T-cell (primary cell): Measurements from ENCODE around the gene PLCB1. TPM values are rescaled to one million over a fixed set of nuclear protein-coding genes. Genes with fewer than 3 reads are reported as not detected.

Source experiments
- ATAC-seq, 4 experiments: fragments of 200-7000 bp in 3 of 4; fragments of 150-1000 bp in 1 of 4; cut with Tn5 transposase; replicated peaks in 1 of 4; 1 replicate in 3 of 4; 2 replicates in 1 of 4; pipeline ENCODE4 v1.10.0; 2021; ENCODE audit warnings: moderate library complexity in 3 of 4, mild to moderate bottlenecking in 2 of 4, moderate number of reproducible peaks in 1 of 4
- CTCF ChIA-PET, 2 donors: fragments of 300-600 bp; sonication (Branson Sonifier 250); formaldehyde crosslinking; loops; one replicate each; lab custom pipeline; 2022; ENCODE audit warnings: antibody characterized with exemption in 2 of 2; lab: Charles Lee
- POLR2A ChIA-PET, 2 donors: fragments of 300-600 bp; sonication (Branson Sonifier 250); formaldehyde crosslinking; loops; one replicate each; lab custom pipeline; 2022; ENCODE audit warnings: antibody characterized with exemption in 2 of 2; lab: Charles Lee
- DNase-seq, 35 experiments: peaks; one replicate each; pipeline versions ENCODE4 v3.0.0 to v3.0.0-alpha.2; 2013 to 2023
- H3K27ac ChIP-seq: one replicate; pipeline ENCODE4 v1.5.1; 2013; ENCODE audit warnings: low read length
- H3K27me3 ChIP-seq, 2 experiments: replicated peaks in 1 of 2; 1 replicate in 1 of 2; 2 replicates in 1 of 2; pipeline versions ENCODE4 v1.6.1 to v1.7.0; 2013; ENCODE audit warnings: low read length in 1 of 2, mixed read lengths in 1 of 2; ENCODE audit not compliant: control insufficient read depth in 2 of 2, insufficient read depth in 2 of 2; ENCODE audit errors: extremely low read depth in 1 of 2
- H3K36me3 ChIP-seq, 2 donors: 1 replicate in 1 of 2; 2 replicates in 1 of 2; pipeline versions ENCODE4 v1.6.1 to v1.7.0; 2013; ENCODE audit warnings: low read length in 1 of 2; ENCODE audit not compliant: control insufficient read depth in 2 of 2, insufficient read depth in 1 of 2; ENCODE audit errors: extremely low read depth in 1 of 2
- H3K4me1 ChIP-seq, 2 experiments: 1 replicate in 1 of 2; 2 replicates in 1 of 2; pipeline versions ENCODE4 v1.6.1 to v1.7.0; 2013; ENCODE audit warnings: low read length in 2 of 2, mixed read lengths in 1 of 2; ENCODE audit not compliant: insufficient read depth in 2 of 2, control insufficient read depth in 1 of 2; ENCODE audit errors: extremely low read depth in 1 of 2
- H3K4me3 ChIP-seq, 2 donors: 1 replicate in 1 of 2; 2 replicates in 1 of 2; pipeline versions ENCODE4 v1.5.1 to v1.7.0; 2013; ENCODE audit warnings: mild to moderate bottlenecking in 2 of 2, low read length in 1 of 2, moderate library complexity in 1 of 2; ENCODE audit not compliant: control insufficient read depth in 1 of 2; ENCODE audit errors: extremely low read depth in 1 of 2
- H3K9me3 ChIP-seq: 2 replicates; pipeline ENCODE4 v1.7.0; 2013
- H3K27ac Mint-ChIP-seq, 2 donors: one replicate each; pipeline ENCODE4 v1.8.0; 2020 to 2021; ENCODE audit warnings: mild to moderate bottlenecking in 2 of 2, mixed read lengths in 2 of 2
- H3K27me3 Mint-ChIP-seq, 2 donors: one replicate each; pipeline ENCODE4 v1.8.0; 2021 to 2022; ENCODE audit warnings: mixed read lengths in 2 of 2
- H3K36me3 Mint-ChIP-seq: one replicate; pipeline ENCODE4 v1.8.0; 2021; ENCODE audit warnings: mixed read lengths
- H3K4me1 Mint-ChIP-seq, 3 donors: one replicate each; pipeline ENCODE4 v1.8.0; 2020 to 2022; ENCODE audit warnings: mixed read lengths in 3 of 3, mild to moderate bottlenecking in 1 of 3
- H3K4me3 Mint-ChIP-seq, 3 donors: one replicate each; pipeline ENCODE4 v1.8.0; 2020 to 2022; ENCODE audit warnings: mild to moderate bottlenecking in 3 of 3, mixed read lengths in 3 of 3, moderate library complexity in 3 of 3
- H3K9me3 Mint-ChIP-seq, 3 donors: one replicate each; pipeline ENCODE4 v1.8.0; 2020 to 2022; ENCODE audit warnings: mixed read lengths in 3 of 3
- WGBS: methylation state at CpG from one replicate; pipeline ENCODE4 v1.1.5; 2013; ENCODE audit warnings: missing lambda C conversion rate; ENCODE audit not compliant: insufficient coverage; 5-methylcytosine and 5-hydroxymethylcytosine counted together
- total RNA-seq, 35 experiments: library from RNA in 6 of 35; stranded (reverse) in 6 of 35; fragments of 120-200 nt in 1 of 35; gene quantifications; one replicate each; pipeline versions ENCODE4 v1.2.1 to v1.2.4 and lab custom pipeline; 2013 to 2026

The PLCB1 gene
- total RNA-seq, 5 donors from 2014 or later (not counting 1 experiment from before 2014, with no cell fraction given) = 3.3 to 15.1 (median 7.4) TPM

DNA sequence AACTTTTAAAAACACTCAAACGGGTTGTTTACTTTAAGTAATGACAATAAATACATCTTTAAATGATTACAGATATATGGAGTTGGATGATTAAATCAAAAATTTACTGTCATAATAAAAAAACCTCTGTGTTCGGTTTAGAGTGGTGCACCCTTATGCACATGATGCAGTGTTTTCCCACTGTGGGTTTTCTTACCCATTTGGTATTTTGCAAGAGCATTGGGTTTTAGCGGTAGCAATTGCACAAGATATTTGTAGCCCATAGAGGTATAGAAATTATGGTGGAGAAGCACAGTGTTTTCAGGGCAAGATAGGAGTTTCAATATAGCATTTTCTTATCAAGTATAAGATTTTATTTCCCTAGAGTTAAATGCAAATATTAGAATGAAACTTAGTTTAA lies 526.0 kb downstream of the PLCB1 start:
- Histone ChIP-seq H3K27ac (no peak overlapping the region), H3K4me3 (no peak overlapping the region), H3K4me1 (no peaks in the 10 kb centered on the region), H3K9me3 (no peaks in the 10 kb centered on the region), H3K27me3 (no peaks in the 10 kb centered on the region), H3K36me3 (no peaks in the 10 kb centered on the region)
- ATAC-seq (no peak), DNase-seq (no peak)
- WGBS = no CpG with 5 or more reads among the region's 3 CpGs
- Mint-ChIP-seq H3K36me3 (no peaks in the 10 kb centered on the region), H3K27ac (no peak overlapping the region), H3K4me3 (no peak overlapping the region), H3K27me3 (no peaks in the 10 kb centered on the region), H3K4me1 (no peaks in the 10 kb centered on the region), H3K9me3 (no peaks in the 10 kb centered on the region)
- ChIA-PET POLR2A (no interaction called here), CTCF (no interaction called here)

- ChIA-PET CTCF (no interaction called here), POLR2A (no interaction called here)
- no peaks in the 10 kb centered on the region for H3K4me1 Mint-ChIP-seq
- H3K36me3 Mint-ChIP-seq = no peaks in the 10 kb centered on the region
- H3K4me3 Mint-ChIP-seq = no peak overlapping the region
- H3K27ac Mint-ChIP-seq = no peak overlapping the region
- H3K27ac ChIP-seq = no peak overlapping the region
- no peak overlapping the region for H3K4me3 ChIP-seq
- H3K9me3 ChIP-seq = no peaks in the 10 kb centered on the region
- no peaks in the 10 kb centered on the region for H3K9me3 Mint-ChIP-seq
- no peaks in the 10 kb centered on the region for H3K36me3 ChIP-seq
- ATAC-seq = no peak
- H3K27me3 ChIP-seq = no peaks in the 10 kb centered on the region
- H3K27me3 Mint-ChIP-seq = no peaks in the 10 kb centered on the region
- WGBS = 93% methylated on average over 3 of the region's 8 CpGs
- no peaks in the 10 kb centered on the region for H3K4me1 ChIP-seq
- DNase-seq = no peak
Measured at GRCh38 chr20:8661229-8661952, 529.3 kb downstream of the PLCB1 start.

GRCh38 chr20:8662433-8662954 lies 530.4 kb downstream of the PLCB1 start:
- Mint-ChIP-seq H3K4me1 (no peaks in the 10 kb centered on the region), H3K36me3 (no peaks in the 10 kb centered on the region)
- CTCF ChIA-PET = interaction anchor here (0.6 to 0.9 kb wide), 2 partner anchors 129 to 726 kb away, joined by 3 read pairs; no protein-coding TSS in a partner anchor

DNA sequence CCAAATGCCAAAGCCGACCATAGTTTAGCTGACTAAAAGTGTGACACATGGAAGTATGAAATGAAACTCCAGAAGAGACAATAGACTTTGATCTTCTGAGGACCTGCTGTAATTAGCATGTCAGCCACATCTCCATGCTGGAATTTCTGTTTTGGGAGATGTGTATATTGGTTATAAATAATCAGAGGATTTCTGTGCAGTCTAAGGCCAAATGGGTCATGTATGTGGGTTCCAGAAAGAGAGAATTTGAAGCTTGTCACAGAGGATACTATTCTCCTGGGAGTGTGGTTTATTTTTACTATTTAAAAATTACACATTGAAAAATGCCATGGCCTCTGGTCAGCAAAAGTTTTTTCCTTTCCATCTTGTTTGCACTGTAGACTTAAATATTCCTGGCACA lies 531.4 kb downstream of the PLCB1 start:
- H3K27ac ChIP-seq = no peak overlapping the region
- H3K27ac Mint-ChIP-seq = no peak overlapping the region
- H3K4me1 Mint-ChIP-seq = peaks cover 0 to 4% (median 2%) of the 10 kb centered on the region in 3 donors
- no peaks in the 10 kb centered on the region for H3K27me3 ChIP-seq
- ATAC-seq (no peak), DNase-seq (no peak)
- H3K4me3 Mint-ChIP-seq = no peak overlapping the region
- H3K9me3 ChIP-seq = no peaks in the 10 kb centered on the region
- no peaks in the 10 kb centered on the region for H3K27me3 Mint-ChIP-seq
- no CpG with 5 or more reads among the region's 1 CpG for WGBS
- ChIA-PET POLR2A (no interaction called here), CTCF (interaction anchor here in 1 of 2 donors (0.9 kb wide), 1 partner anchor 727 kb away, joined by 3 read pairs; no protein-coding TSS in a partner anchor)
- H3K4me1 ChIP-seq = no peaks in the 10 kb centered on the region
- no peaks in the 10 kb centered on the region for H3K36me3 Mint-ChIP-seq
- H3K36me3 ChIP-seq = no peaks in the 10 kb centered on the region
- H3K9me3 Mint-ChIP-seq = no peaks in the 10 kb centered on the region
- no peak overlapping the region for H3K4me3 ChIP-seq

More at GRCh38 chr20:8662433-8662954, 530.4 kb downstream of the PLCB1 start:
- no peaks in the 10 kb centered on the region for H3K4me1 ChIP-seq
- DNase-seq (no peak), ATAC-seq (no peak)
- POLR2A ChIA-PET = no interaction called here
- H3K27ac ChIP-seq = no peak overlapping the region
- WGBS = 94% methylated on average over 5 of the region's 5 CpGs
- no peaks in the 10 kb centered on the region for H3K36me3 ChIP-seq
- H3K27me3 ChIP-seq = no peaks in the 10 kb centered on the region
- no peak overlapping the region for H3K4me3 Mint-ChIP-seq
- no peaks in the 10 kb centered on the region for H3K9me3 ChIP-seq
- no peak overlapping the region for H3K27ac Mint-ChIP-seq
- H3K27me3 Mint-ChIP-seq = no peaks in the 10 kb centered on the region
- no peak overlapping the region for H3K4me3 ChIP-seq
- H3K9me3 Mint-ChIP-seq = no peaks in the 10 kb centered on the region

GRCh38 chr20:8664778-8665177 lies 532.7 kb downstream of the PLCB1 start:
- DNase-seq (no peak), ATAC-seq (no peak)
- Histone ChIP-seq H3K9me3 (no peaks in the 10 kb centered on the region), H3K36me3 (no peaks in the 10 kb centered on the region), H3K4me1 (peaks cover 0 to 4% of the 10 kb centered on the region in 2 experiments), H3K27ac (no peak overlapping the region), H3K27me3 (no peaks in the 10 kb centered on the region), H3K4me3 (no peak overlapping the region)
- H3K4me1 Mint-ChIP-seq = peaks cover 3 to 13% (median 10%) of the 10 kb centered on the region in 3 donors
- no peaks in the 10 kb centered on the region for H3K27me3 Mint-ChIP-seq
- H3K27ac Mint-ChIP-seq = no peak overlapping the region
- no peak overlapping the region for H3K4me3 Mint-ChIP-seq
- H3K36me3 Mint-ChIP-seq = no peaks in the 10 kb centered on the region
- CTCF ChIA-PET = no interaction called here
- no peaks in the 10 kb centered on the region for H3K9me3 Mint-ChIP-seq
- POLR2A ChIA-PET = no interaction called here
- 75% methylated on average over 1 of the region's 4 CpGs for WGBS

GRCh38 chr20:8667306-8667705 lies 535.2 kb downstream of the PLCB1 start:
- Histone ChIP-seq H3K9me3 (no peaks in the 10 kb centered on the region), H3K27me3 (no peaks in the 10 kb centered on the region), H3K36me3 (no peaks in the 10 kb centered on the region), H3K4me3 (no peak overlapping the region), H3K4me1 (peaks cover 0 to 13% of the 10 kb centered on the region in 2 experiments), H3K27ac (no peak overlapping the region)
- DNase-seq (no peak), ATAC-seq (no peak)
- WGBS = 100% methylated on average over 1 of the region's 3 CpGs
- Mint-ChIP-seq H3K4me3 (no peak overlapping the region), H3K36me3 (no peaks in the 10 kb centered on the region), H3K27me3 (no peaks in the 10 kb centered on the region), H3K4me1 (peaks cover 11 to 23% (median 16%) of the 10 kb centered on the region in 3 donors), H3K9me3 (no peaks in the 10 kb centered on the region), H3K27ac (no peak overlapping the region)
- ChIA-PET POLR2A (interaction anchor here in 1 of 2 donors (0.5 kb wide), 1 partner anchor 83 kb away, joined by 8 read pairs; no protein-coding TSS in a partner anchor), CTCF (interaction anchor here in 1 of 2 donors (0.7 kb wide), 1 partner anchor 56 kb away, joined by 3 read pairs; no protein-coding TSS in a partner anchor)
